Heart left ventricle (tissue), 16 donors: ENCODE data around the gene DTX3. TPM values are rescaled to one million over a fixed set of nuclear protein-coding genes. Genes with fewer than 3 reads are reported as not detected.
A peak's percentile ranks its signal among the peaks of the same experiment; 100 is the strongest.
"Not testable (repeated sequence)": the region's sequence is repeated elsewhere in the genome, so short reads cannot be mapped to it uniquely, and the experiment has no call there.

Experiments used
- ATAC-seq, 4 donors: fragments of 200-7000 bp; cut with Tn5 transposase; one replicate each; pipeline ENCODE4 v1.9.1; 2020 to 2022; ENCODE audit warnings: moderate library complexity in 4 of 4, mild to moderate bottlenecking in 3 of 4, moderate number of reproducible peaks in 1 of 4
- DNase-seq, 5 donors: peaks; one replicate each; pipeline ENCODE4 v3.0.0-alpha.2; 2020
- H3K27ac ChIP-seq, 12 donors: fragments of 200-600 bp; sonication (generic) in 4 of 12; one replicate each; pipeline versions ENCODE4 v1.5.0 to v1.8.0; 2016 to 2022; ENCODE audit warnings: mild to moderate bottlenecking in 2 of 12
- H3K27me3 ChIP-seq, 9 donors: fragments of 200-600 bp; sonication (generic) in 2 of 9; one replicate each; pipeline versions ENCODE4 v1.5.1 to v1.8.0; 2016 to 2022; ENCODE audit warnings: mild to moderate bottlenecking in 3 of 9
- H3K36me3 ChIP-seq, 9 donors: fragments of 200-600 bp; sonication (generic) in 2 of 9; one replicate each; pipeline versions ENCODE4 v1.5.0 to v1.8.0; 2018 to 2022; ENCODE audit warnings: mild to moderate bottlenecking in 2 of 9
- H3K4me1 ChIP-seq, 12 donors: fragments of 200-600 bp; sonication (generic) in 4 of 12; one replicate each; pipeline versions ENCODE4 v1.5.0 to v1.8.0; 2016 to 2022; ENCODE audit warnings: mild to moderate bottlenecking in 3 of 12
- H3K4me3 ChIP-seq, 12 donors: fragments of 200-600 bp; sonication (generic) in 4 of 12; one replicate each; pipeline versions ENCODE4 v1.5.0 to v1.8.0; 2017 to 2022; ENCODE audit warnings: mild to moderate bottlenecking in 9 of 12, moderate library complexity in 4 of 12
- H3K9me3 ChIP-seq, 12 donors: fragments of 200-600 bp; sonication (generic) in 4 of 12; one replicate each; pipeline versions ENCODE4 v1.5.0 to v1.8.0; 2016 to 2022; ENCODE audit warnings: mild to moderate bottlenecking in 1 of 12
- POLR2A ChIP-seq, 2 donors: fragments of 450-650 bp; IDR thresholded peaks; one replicate each; pipeline ENCODE4 v1.6.1; 2017; ENCODE audit warnings: antibody characterized with exemption in 2 of 2, mild to moderate bottlenecking in 2 of 2, moderate library complexity in 2 of 2
- WGBS, 4 donors: extraction: QIAGEN DNeasy Blood & Tissue Kit in 2 of 4; methylation state at CpG; one replicate each; pipeline versions ENCODE4 v1.1.5 to v1.1.7; 2013 to 2018; 5-methylcytosine and 5-hydroxymethylcytosine counted together
- intact Hi-C, 10 donors: fragments of 100-400 bp; cut with DNase I; formaldehyde crosslinking; loops; one replicate each; pipeline versions ENCODE4 v1.11.1 to v1.14.2; 2022
- long read RNA-seq, 3 donors: library from polyadenylated mRNA; unstranded; transcript quantifications; one replicate each; pipeline ENCODE4 v2.0.0, GENCODE V29; 2020 to 2021
- polyA plus RNA-seq, 2 donors: library from polyadenylated mRNA; stranded (reverse); fragments of 200-250 nt; gene quantifications; one replicate each; pipeline ENCODE4 v1.2.3, GENCODE V29; 2013
- total RNA-seq, 9 donors: library from RNA; depleted of rRNA in 2 of 9; stranded (reverse); fragments of >200 nt in 2 of 9; fragmentation: NEBNext Ultra II Directional in 3 of 9; extraction: Animal tissue kit (Norgen Biotek cat#: 25700) in 3 of 9; gene quantifications; one replicate each; pipeline versions ENCODE4 v1.1.0 to v1.2.4, GENCODE V29; 2016 to 2023
- TF ChIP-seq, protein P1 (sequence below), 12 donors: fragments of 200-600 bp; sonication (generic) in 4 of 12; IDR thresholded peaks; one replicate each; pipeline versions ENCODE4 v1.5.0 to v1.8.0; 2018 to 2022; ENCODE audit warnings: antibody characterized with exemption in 12 of 12, mild to moderate bottlenecking in 5 of 12
- donor health status: ischemic (EF 13 %, LVEDD 7.1; RV severe dilation, severe dysfunction).
- donor health status: healthy with polysubstance abuse.
- donor health status: DM: no; HTN: yes; CAD: no.
- donor health status: DM: no; HTN: no; CAD: no.
- donor health status: ischemic (EF 25% LVEDD 6.9; RV normal size, moderate dysfunction).
- donor health status: ischemic (EF 25% LVEDD 5.7; RV mildly dilated, moderate dysfunction).
- donor health status: healthy.
- donor health status: DM: yes; HTN: yes; CAD: no.
- donor health status: ischemic (EF 35%, LVEDD 5.7; RV mildly dilated, moderate dysfunction).
- donor health status: nonischemic (EF 11% LVEDD 7.7; RV severe dilation, severe dysfunction).
- donor health status: DM: yes; HTN: yes; CAD: no.
- donor health status: PGD.
- donor health status: ischemic (EF 29% LVEDD 5.4; RV normal size, mild dysfunction).
- donor health status: nonischemic (EF 23%, LVEDD 6.1; RV moderate dilation, normal function).

DTX3 gene
- total RNA-seq (10 to 100 TPM; 15.6 to 30.7 (median 22.4) TPM), polyA plus RNA-seq (10 to 100 TPM; 16.3 to 28.3 TPM)
- long read RNA-seq, donor 1, partial matches to known transcripts: 5 of 20 reads
- long read RNA-seq, donor 1, other reads (novel, unspliced or antisense): 12 of 20 reads
- long read RNA-seq, donor 2, partial matches to known transcripts: 2 of 10 reads
- long read RNA-seq, donor 2, other reads (novel, unspliced or antisense): 5 of 10 reads
- long read RNA-seq, donor 3, partial matches to known transcripts: 1 of 6 reads
- long read RNA-seq, donor 3, other reads (novel, unspliced or antisense): 4 of 6 reads

DNA sequence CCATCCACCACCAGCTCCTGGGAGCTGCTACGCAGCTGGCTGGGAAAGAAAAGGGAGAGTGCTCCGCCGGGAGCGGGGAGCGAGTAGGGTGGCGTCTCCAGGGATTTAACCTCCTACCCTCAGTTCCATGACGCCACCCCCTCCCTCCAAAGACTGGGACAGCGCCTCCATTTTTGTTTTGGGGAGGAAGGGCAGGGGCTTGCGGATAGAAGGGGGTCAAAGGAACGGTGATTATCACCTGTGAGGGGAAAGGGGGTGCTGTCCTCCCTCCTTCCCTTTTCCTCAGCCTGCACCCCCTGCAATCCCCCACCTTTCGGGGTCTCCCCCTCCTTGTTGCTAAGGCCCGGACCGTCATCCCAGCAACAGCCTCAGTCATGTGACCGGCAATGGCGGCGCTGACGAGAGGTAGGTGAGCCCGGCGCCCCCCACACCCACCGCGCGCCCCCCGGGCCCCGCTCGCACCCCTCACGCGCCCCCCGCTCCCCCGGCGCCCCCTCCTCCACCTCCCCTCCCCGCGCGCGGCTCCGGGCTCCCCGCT is at the start of gene DTX3:
Gene DTX3, plus strand, starts transcription at position 371 of the 538 bp plus-strand sequence. CDS start 1,694 bp downstream, outside the sequence.
- H3K4me3 ChIP-seq: peak within 1 kb of the TSS; percentile 67 to 96 (median 77)
- 1 to 3% (median 2%) methylated on average over 13 to 36 of the region's 36 CpGs for WGBS, 4 donors
- TF ChIP-seq, protein P1, sequence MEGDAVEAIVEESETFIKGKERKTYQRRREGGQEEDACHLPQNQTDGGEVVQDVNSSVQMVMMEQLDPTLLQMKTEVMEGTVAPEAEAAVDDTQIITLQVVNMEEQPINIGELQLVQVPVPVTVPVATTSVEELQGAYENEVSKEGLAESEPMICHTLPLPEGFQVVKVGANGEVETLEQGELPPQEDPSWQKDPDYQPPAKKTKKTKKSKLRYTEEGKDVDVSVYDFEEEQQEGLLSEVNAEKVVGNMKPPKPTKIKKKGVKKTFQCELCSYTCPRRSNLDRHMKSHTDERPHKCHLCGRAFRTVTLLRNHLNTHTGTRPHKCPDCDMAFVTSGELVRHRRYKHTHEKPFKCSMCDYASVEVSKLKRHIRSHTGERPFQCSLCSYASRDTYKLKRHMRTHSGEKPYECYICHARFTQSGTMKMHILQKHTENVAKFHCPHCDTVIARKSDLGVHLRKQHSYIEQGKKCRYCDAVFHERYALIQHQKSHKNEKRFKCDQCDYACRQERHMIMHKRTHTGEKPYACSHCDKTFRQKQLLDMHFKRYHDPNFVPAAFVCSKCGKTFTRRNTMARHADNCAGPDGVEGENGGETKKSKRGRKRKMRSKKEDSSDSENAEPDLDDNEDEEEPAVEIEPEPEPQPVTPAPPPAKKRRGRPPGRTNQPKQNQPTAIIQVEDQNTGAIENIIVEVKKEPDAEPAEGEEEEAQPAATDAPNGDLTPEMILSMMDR (IDR thresholded peaks at IDR 0.05): no peak
- H3K9me3 ChIP-seq: no peaks in the 10 kb centered on the region
- peaks cover 0 to 45% (median 17%) of the 10 kb centered on the region in 12 donors for H3K4me1 ChIP-seq
- ATAC-seq (peak; percentile 50 to 61 (median 58)), DNase-seq (peak; percentile 54 to 67 (median 55))
- H3K36me3 ChIP-seq: peaks cover 0 to 53% (median 34%) of the 10 kb centered on the region in 9 donors
- intact Hi-C loops: no loop called here
- H3K27ac ChIP-seq: peak within 1 kb of the TSS; percentile 76 to 98 (median 91)
- H3K27me3 ChIP-seq: no peaks in the 10 kb centered on the region

GRCh38 chr12:57554897-57555296 is 49.7 kb upstream of the DTX3 start:
- intact Hi-C loops: no loop called here
- no peak for ATAC-seq
- WGBS, 4 donors: 87 to 100% (median 96%) methylated on average over 1 of the region's 1 CpG

GRCh38 chr12:57558864-57559263 is 45.8 kb upstream of the DTX3 start:
- ATAC-seq (no peak), DNase-seq (no peak)
- H3K27me3 ChIP-seq: peaks cover 0 to 13% (median 0%) of the 10 kb centered on the region in 9 donors
- no peak overlapping the region for H3K27ac ChIP-seq
- H3K4me1 ChIP-seq: no peaks in the 10 kb centered on the region
- TF ChIP-seq POLR2A (IDR thresholded peaks at IDR 0.05): no peak
- TF ChIP-seq, protein P1 (IDR thresholded peaks at IDR 0.05): no peak
- H3K4me3 ChIP-seq: no peak overlapping the region
- no peaks in the 10 kb centered on the region for H3K36me3 ChIP-seq
- no peaks in the 10 kb centered on the region for H3K9me3 ChIP-seq
- 81 to 86% (median 83%) methylated on average over 4 of the region's 4 CpGs for WGBS, 4 donors
- intact Hi-C loops: no loop called here

More at GRCh38 chr12:57554897-57555296, 49.7 kb upstream of the DTX3 start:
- Histone ChIP-seq H3K9me3 (no peaks in the 10 kb centered on the region), H3K4me3 (no peak overlapping the region), H3K27me3 (peaks cover 0 to 25% (median 9%) of the 10 kb centered on the region in 9 donors), H3K36me3 (no peaks in the 10 kb centered on the region), H3K4me1 (peaks cover 0 to 5% (median 3%) of the 10 kb centered on the region in 12 donors), H3K27ac (no peak overlapping the region)
- TF ChIP-seq, protein P1 (IDR thresholded peaks at IDR 0.05): no peak
- TF ChIP-seq POLR2A (IDR thresholded peaks at IDR 0.05): no peak
- DNase-seq: no peak

GRCh38 chr12:57560516-57560915 is 44.1 kb upstream of the DTX3 start:
- DNase-seq (no peak), ATAC-seq (no peak)
- Histone ChIP-seq H3K4me3 (no peak overlapping the region), H3K9me3 (no peaks in the 10 kb centered on the region), H3K4me1 (no peaks in the 10 kb centered on the region), H3K27ac (no peak overlapping the region), H3K36me3 (no peaks in the 10 kb centered on the region), H3K27me3 (peaks cover 0 to 20% (median 0%) of the 10 kb centered on the region in 9 donors)
- TF ChIP-seq POLR2A (IDR thresholded peaks at IDR 0.05): no peak
- TF ChIP-seq, protein P1 (IDR thresholded peaks at IDR 0.05): no peak
- intact Hi-C loops: no loop called here
- WGBS, 4 donors: 87 to 95% (median 90%) methylated on average over 2 of the region's 2 CpGs

GRCh38 chr12:57561117-57561516 is 43.5 kb upstream of the DTX3 start:
- intact Hi-C loops, H3K36me3 ChIP-seq, H3K27ac ChIP-seq, DNase-seq, ATAC-seq, H3K4me1 ChIP-seq, H3K4me3 ChIP-seq, H3K9me3 ChIP-seq: not testable (repeated sequence)
- WGBS, 4 donors: 61 to 85% (median 75%) methylated on average over 1 of the region's 1 CpG
- peaks cover 0 to 25% (median 0%) of the 10 kb centered on the region in 9 donors for H3K27me3 ChIP-seq
